ENCODE measurements around the gene ST3GAL2.

Gene ST3GAL2

DNA sequence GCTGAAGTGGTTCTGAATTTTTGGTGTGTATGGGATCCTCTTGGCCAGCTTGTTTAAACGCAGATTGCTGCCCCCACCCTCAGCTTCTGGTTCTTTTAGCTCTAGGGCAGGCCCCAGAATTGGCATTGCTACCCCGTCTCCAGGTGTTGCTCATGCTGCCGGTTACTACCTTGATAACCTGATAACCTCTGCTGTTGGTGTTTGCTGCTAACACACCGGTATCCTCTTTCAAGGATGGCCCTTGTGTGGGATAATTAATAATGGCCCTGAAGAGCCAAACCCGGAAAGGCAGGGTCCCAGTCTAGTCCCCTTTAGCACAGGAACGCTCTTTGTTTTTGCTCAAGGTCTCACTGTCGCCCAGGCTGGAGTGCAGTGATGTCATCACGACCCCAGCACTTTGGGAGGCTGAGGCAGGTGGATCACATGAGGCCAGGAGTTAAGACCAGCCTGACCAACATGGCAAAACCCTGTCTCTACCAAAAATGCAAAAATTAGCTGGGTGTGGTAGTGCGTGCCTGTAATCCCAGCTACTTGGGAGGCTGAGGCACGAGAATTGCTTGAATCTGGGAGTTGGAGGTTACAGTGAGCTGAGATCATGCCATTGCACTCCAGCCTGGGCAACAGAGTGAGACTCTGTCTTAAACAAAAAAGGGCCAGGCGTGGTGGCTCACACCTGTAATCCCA is 1.3 kb upstream of the ST3GAL2 start:
- in situ Hi-C loops (cut with MboI; ENCODE audit: low sequenced_read_pairs): no loop called here

- in situ Hi-C loops (cut with MboI; ENCODE audit: low sequenced_read_pairs): no loop called here
Observed at GRCh38 chr16:70438585-70438968, 323 bp downstream of the ST3GAL2 start.

DNA sequence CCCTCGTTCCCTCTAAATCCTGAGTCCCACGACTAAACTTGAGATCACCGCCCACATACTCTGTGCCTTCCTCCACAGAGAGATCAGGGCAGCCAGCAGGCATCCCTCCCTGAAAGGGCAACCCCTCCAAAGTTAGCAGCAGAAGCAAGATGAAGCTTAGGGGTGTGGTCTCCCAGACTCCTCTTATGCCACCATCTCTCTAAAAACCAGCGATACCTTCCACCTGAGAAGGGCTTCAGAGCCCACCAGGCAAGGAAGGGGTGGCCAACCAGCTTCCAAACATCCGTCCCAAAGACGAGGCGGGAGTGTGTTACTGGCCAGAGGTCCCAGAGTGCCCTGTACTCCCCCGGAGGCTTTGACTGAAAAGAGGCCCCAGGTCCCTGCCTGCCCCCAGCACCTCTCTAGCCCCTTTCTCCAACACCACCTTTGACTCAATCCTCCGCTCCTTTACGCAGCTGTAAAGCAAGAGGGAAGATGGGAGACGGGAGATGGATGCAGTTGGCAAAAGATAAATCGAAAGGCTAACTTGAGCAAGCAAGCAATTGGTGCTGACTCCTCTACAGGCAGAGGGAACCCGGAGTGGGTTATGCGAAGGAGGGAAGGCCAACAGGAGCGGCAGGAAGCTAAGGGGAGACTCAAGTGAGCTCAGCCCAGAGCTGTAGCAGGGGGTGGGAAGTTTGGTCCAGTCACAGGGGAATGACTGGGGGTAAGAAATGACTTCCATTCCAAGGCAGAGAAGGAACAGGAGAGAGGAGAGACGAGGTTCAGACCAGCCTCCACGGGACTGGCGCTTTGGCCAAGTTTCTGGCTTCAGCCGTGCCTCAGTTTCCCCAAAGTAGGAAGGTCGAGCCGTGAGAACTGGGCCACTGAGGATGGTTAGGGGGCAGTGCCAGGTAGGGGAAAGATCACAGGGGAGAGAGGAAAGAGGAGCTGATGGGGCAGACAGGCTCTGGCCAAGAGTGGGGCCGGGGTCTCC is 1.0 kb downstream of the ST3GAL2 start:
- in situ Hi-C loops (cut with MboI; ENCODE audit: low sequenced_read_pairs): no loop called here

DNA sequence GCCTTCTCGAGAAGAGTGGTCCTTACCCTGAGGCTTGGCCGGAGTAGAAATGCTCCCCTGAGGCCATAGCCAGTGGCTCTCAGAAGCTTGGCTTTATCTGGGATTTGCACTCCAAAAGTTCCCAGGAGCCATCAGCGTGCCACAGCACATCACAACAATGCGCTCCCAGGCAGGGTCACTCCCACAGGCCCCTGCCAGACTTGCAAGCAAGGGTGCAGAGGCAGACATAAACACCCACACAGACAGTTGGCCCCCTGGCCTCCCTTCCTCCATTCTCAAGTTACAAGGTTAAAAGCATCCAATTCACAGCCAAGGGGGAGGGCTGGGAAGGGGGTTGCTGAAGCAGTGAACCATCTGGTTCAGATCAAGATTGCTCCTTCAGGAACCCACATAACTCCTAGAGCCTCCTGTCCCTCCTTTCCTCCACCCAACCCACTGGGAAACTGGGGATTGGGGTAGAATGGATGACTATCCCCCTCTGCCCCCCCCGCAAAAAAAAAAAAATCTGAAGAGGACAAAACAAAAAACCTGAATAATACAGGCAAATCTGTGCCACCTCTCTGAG is 1.8 kb downstream of the ST3GAL2 start:
- in situ Hi-C loops (cut with MboI; ENCODE audit: low sequenced_read_pairs): no loop called here

DNA sequence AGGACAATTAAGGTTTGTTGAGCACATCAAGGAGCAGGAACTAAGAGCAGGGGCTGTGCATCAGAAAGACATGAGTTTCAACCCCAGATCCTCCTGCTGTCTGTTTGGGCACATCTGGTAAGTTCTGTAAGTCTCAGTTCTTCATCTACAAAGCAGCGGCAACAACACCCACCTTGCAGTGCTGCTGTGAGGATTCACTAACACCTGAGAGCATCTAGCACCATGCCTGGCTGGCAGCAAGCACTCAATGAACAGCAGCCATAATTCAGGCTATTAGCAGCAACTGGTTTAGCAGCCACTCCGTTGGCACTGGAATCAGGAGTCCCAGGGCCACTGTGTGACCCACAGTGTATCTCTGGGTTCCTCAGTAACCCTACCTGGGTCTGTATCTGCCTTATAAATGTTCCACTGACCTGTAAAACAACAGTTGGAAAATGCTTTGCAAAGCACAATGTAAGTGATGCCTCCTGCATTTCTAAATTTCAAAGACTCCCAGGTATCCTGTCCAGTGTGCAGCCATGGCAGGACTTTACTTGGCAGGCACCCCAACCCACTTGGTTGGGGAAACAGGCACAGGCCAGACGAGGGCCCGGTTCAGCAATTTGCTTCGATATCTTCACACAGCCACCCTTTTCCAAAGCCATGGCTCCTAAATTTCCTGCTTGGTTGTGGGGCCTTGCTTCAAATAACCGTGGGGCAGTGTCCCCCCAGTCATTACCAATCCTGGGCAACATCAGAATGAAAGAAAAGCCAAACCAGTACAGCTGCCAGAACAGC is 4.2 kb downstream of the ST3GAL2 start:
- in situ Hi-C loops (cut with MboI; ENCODE audit: low sequenced_read_pairs): no loop called here

GRCh38 chr16:70433458-70434103 is 5.3 kb downstream of the ST3GAL2 start:
- in situ Hi-C loops (cut with MboI; ENCODE audit: low sequenced_read_pairs): no loop called here

GRCh38 chr16:70432723-70433457 is 6.0 kb downstream of the ST3GAL2 start:
- in situ Hi-C loops (cut with MboI; ENCODE audit: low sequenced_read_pairs): no loop called here

DNA sequence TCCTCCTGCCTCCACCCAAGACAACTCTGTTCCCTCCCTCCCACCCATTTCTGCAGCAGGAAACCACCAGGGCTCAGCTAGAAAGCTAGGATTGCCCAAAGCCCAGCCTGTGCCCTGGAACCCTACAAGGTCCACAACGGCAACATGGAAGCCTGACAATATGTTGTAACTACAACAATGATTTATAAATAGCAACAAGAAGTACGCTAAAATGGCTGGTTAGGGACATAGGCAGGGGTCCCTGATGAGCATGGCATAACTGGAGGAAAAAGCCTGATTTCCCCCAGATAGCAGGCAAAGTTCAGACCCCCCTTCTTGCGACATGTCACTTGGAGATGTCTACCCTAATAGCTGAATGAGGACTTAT is 6.6 kb downstream of the ST3GAL2 start:
- in situ Hi-C loops (cut with MboI; ENCODE audit: low sequenced_read_pairs): no loop called here

DNA sequence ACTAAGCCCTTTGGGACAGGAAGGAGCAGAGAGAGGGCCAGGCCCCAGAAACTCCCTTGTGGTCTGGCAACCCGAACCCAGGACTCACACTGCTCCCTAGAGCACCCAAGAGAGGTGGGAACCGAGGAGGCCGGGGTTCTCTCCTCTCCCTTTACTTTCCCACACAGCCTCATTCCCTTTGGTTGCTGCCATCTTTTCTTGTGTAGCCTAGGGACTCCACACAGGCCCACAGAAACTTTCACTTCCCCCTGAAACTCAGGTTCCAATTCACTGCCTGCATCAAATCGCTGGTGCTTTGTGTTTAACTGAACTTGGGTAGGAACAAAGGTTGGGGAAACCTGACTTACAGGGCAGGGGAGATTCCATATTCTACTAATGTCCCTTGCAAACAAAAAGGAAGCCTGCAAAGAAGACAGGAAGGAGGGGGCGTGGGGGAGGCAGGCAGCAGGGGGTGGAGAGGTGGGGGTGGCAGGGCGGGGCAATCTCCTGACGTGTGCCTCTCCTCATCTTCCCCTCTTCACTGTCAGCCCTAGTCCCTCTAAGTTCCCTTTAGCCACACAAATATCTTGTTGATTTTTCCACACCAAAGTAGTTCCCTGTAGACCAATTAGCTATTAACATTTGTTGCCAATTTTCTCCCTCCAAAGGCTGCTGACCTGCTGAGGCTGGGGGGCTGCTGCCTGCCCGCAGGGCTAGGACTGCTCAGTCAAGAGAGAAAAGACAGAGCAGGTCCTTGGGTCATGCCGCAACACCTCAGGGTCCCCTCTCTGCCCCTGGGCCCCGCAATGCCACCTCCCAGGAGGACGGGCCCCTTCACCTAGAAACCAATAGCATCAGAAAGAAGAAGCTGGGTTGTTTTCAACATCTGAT is 8.0 kb downstream of the ST3GAL2 start:
- in situ Hi-C loops (cut with MboI; ENCODE audit: low sequenced_read_pairs): no loop called here

- in situ Hi-C loops (cut with MboI; ENCODE audit: low sequenced_read_pairs): no loop called here
Observed at GRCh38 chr16:70429888-70430666, 8.8 kb downstream of the ST3GAL2 start.

GRCh38 chr16:70428178-70428998 is 10.5 kb downstream of the ST3GAL2 start:
- in situ Hi-C loops (cut with MboI; ENCODE audit: low sequenced_read_pairs): no loop called here

DNA sequence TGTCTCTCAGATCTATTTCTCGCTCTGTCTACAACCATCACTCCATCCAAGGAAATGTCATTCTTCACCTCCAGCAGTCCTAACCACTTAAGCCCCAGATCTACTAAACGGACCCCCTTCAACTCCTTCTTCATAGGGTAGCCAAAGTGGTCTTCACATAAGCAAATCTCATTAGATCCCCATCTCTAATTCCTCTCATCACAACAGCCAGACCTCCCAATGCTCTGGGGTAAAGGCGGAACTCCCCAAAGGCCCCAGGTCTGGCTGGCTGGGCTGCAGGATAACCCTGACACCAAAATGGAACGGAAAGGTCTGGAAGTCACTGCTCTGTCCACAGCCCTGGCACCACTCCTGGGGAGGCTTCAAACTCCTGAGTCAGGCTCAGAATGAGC is 11.1 kb downstream of the ST3GAL2 start:
- in situ Hi-C loops (cut with MboI; ENCODE audit: low sequenced_read_pairs): no loop called here

GRCh38 chr16:70422543-70422942 is 16.4 kb downstream of the ST3GAL2 start:
- in situ Hi-C loops (cut with MboI; ENCODE audit: low sequenced_read_pairs): no loop called here

GRCh38 chr16:70421473-70422311 is 17.2 kb downstream of the ST3GAL2 start:
- in situ Hi-C loops (cut with MboI; ENCODE audit: low sequenced_read_pairs): no loop called here

GRCh38 chr16:70421014-70421413 is 17.9 kb downstream of the ST3GAL2 start:
- in situ Hi-C loops (cut with MboI; ENCODE audit: low sequenced_read_pairs): no loop called here
